DND-41 (cell line): ENCODE measurements around the gene TFG.

Experiments used
- EZH2 ChIP-seq: IDR thresholded peaks from 3 replicates; pipeline ENCODE4 v1.6.1; 2012; ENCODE audit warnings: borderline replicate concordance, low read depth, mild to moderate bottlenecking, moderate library complexity, low read length, inconsistent platforms; ENCODE audit not compliant: severe bottlenecking
- TF ChIP-seq, protein P1 (sequence below): IDR thresholded peaks from 2 replicates; pipeline ENCODE4 v1.5.1; 2012; ENCODE audit warnings: borderline replicate concordance, low read length, moderate library complexity, mild to moderate bottlenecking; ENCODE audit not compliant: poor library complexity, severe bottlenecking; ENCODE audit errors: extremely low read depth

DNA sequence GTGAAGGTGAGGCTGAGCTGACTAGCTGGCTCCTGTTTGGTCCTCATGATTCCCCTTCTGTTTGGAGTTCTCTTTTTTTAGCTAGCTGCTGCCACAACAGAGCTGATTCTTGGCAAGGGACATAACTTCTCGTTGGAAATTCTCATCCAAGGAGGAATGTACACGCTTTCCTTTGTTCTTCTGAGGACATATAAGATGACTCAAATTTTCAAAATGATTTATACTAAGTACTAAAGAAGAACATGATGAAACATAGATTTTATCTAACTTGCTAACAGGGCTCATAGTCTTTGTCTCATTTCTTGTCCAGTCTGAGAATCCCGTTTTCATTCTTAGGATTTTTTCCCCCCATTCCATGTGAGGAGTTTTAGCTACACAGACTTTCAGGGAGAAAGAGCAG, 2.9 kb upstream of the TFG start:
- TF ChIP-seq, protein P1, sequence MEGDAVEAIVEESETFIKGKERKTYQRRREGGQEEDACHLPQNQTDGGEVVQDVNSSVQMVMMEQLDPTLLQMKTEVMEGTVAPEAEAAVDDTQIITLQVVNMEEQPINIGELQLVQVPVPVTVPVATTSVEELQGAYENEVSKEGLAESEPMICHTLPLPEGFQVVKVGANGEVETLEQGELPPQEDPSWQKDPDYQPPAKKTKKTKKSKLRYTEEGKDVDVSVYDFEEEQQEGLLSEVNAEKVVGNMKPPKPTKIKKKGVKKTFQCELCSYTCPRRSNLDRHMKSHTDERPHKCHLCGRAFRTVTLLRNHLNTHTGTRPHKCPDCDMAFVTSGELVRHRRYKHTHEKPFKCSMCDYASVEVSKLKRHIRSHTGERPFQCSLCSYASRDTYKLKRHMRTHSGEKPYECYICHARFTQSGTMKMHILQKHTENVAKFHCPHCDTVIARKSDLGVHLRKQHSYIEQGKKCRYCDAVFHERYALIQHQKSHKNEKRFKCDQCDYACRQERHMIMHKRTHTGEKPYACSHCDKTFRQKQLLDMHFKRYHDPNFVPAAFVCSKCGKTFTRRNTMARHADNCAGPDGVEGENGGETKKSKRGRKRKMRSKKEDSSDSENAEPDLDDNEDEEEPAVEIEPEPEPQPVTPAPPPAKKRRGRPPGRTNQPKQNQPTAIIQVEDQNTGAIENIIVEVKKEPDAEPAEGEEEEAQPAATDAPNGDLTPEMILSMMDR: no peak
- no peak for TF ChIP-seq EZH2
